GM12878 (cell line): Measurements from ENCODE around the gene BICD1. TPM values are rescaled to one million over a fixed set of nuclear protein-coding genes. Genes with fewer than 3 reads are reported as not detected.

Experiments used
- BCLAF1 ChIP-seq: fragments of 450-650 bp; IDR thresholded peaks from 2 replicates; pipeline ENCODE4 v1.6.1; 2017; ENCODE audit warnings: antibody characterized with exemption, mild to moderate bottlenecking, moderate library complexity
- BMI1 ChIP-seq: fragments of 450-650 bp; IDR thresholded peaks from 2 replicates; pipeline ENCODE4 v1.6.1; 2016; ENCODE audit warnings: mild to moderate bottlenecking, moderate library complexity, borderline replicate concordance
- PAX5 ChIP-seq: IDR thresholded peaks from 2 replicates; pipeline ENCODE4 v1.6.1; 2011; ENCODE audit warnings: low read depth, low read length, borderline replicate concordance
- PAX8 ChIP-seq: fragments of 450-650 bp; IDR thresholded peaks from 2 replicates; pipeline ENCODE4 v1.6.1; 2017; ENCODE audit warnings: mild to moderate bottlenecking, moderate library complexity
- STAT3 ChIP-seq: IDR thresholded peaks from 2 replicates; pipeline ENCODE4 v1.6.1; 2011; ENCODE audit warnings: low read depth, low read length, improper control_type of control experiment
- SUZ12 ChIP-seq: fragments of 200-600 bp; sonication (generic); IDR thresholded peaks from one replicate; pipeline ENCODE4 v1.6.1; 2018; ENCODE audit warnings: antibody characterized with exemption, mild to moderate bottlenecking; ENCODE audit not compliant: unreplicated experiment
- YBX1 ChIP-seq: fragments of 450-650 bp; IDR thresholded peaks from 2 replicates; pipeline ENCODE4 v1.6.1; 2016; ENCODE audit warnings: antibody characterized with exemption
- ZBTB40 ChIP-seq: fragments of 450-650 bp; IDR thresholded peaks from 2 replicates; pipeline ENCODE4 v1.6.1; 2016; ENCODE audit warnings: mild to moderate bottlenecking, moderate library complexity, borderline replicate concordance
- polyA plus RNA-seq, 11 experiments: library from polyadenylated mRNA; depleted of rRNA in 4 of 11; unstranded in 6 of 11; stranded (reverse) in 5 of 11; fragments of >200 nt; fragmentation: Nextera tagmentation in 4 of 11; fragmentation: Illumina TruSeq in 1 of 11; extraction: Ambion mirVana in 4 of 11; extraction: Trizol in 1 of 11; gene quantifications; 1 replicate in 1 of 11; 2 replicates in 10 of 11; pipeline versions ENCODE4 v1.2.1 to v1.2.3, GENCODE V29; 2011 to 2016; ENCODE audit warnings: inconsistent platforms in 2 of 11, missing spikeins in 2 of 11, low read depth in 1 of 11
- total RNA-seq, 4 experiments: library from RNA; depleted of rRNA in 3 of 4; stranded (reverse); fragments of >200 nt in 3 of 4; fragmentation: Illumina TruSeq in 1 of 4; extraction: Trizol in 1 of 4; gene quantifications; 2 replicates each; pipeline versions ENCODE4 v1.2.1 to v1.2.3, GENCODE V29; 2013 to 2021

Gene BICD1
- total and polyA plus RNA-seq, 10 of the 15 experiments (the other 5 are each of a cell fraction or from before 2014, with no cell fraction given) = 4.7 to 32.5 (median 14.4) TPM

- TF ChIP-seq BCLAF1 = no peak
- no peak for TF ChIP-seq BMI1
- TF ChIP-seq PAX8 = no peak
- no peak for TF ChIP-seq PAX5
- no peak for TF ChIP-seq STAT3
- no peak for TF ChIP-seq ZBTB40
- no peak for TF ChIP-seq SUZ12
- TF ChIP-seq YBX1 = no peak
Measured at GRCh38 chr12:32100888-32101287, 5.8 kb upstream of the BICD1 start (continued).
